Sciatic nerve (tissue), 2 donors: Measurements from ENCODE around the gene BLACAT1. TPM values are rescaled to one million over a fixed set of nuclear protein-coding genes. Genes with fewer than 3 reads are reported as not detected.
"Not testable (repeated sequence)": the region's sequence is repeated elsewhere in the genome, so short reads cannot be mapped to it uniquely, and the experiment has no call there.

ENCODE experiments used
- ATAC-seq: fragments of 200-7000 bp; cut with Tn5 transposase; one replicate; pipeline ENCODE4 v1.9.1; 2020; ENCODE audit warnings: mild to moderate bottlenecking, moderate library complexity
- DNase-seq: peaks from one replicate; pipeline ENCODE4 v3.0.0-alpha.2; 2020; ENCODE audit warnings: low spot score
- intact Hi-C: fragments of 100-400 bp; cut with DNase I; formaldehyde crosslinking; loops from one replicate; pipeline ENCODE4 v1.14.2; 2022
- microRNA-seq: library from miRNA; unstranded; fragments of <30 nt; microRNA quantifications from one replicate; pipeline ENCODE4 v1.2.0, GENCODE V29; 2020
- total RNA-seq: library from RNA; stranded (reverse); fragmentation: NEBNext Ultra II Directional; extraction: Animal tissue kit (Norgen Biotek cat#: 25700); gene quantifications from one replicate; pipeline ENCODE4 v1.2.1, GENCODE V29; 2021
- donor health status: DM: no; HTN: no; CAD: no.
- donor health status: DM: no; HTN: no; CAD: no.

Gene BLACAT1
- total RNA-seq, 1 donor from 2014 or later: 0.13 TPM

DNA sequence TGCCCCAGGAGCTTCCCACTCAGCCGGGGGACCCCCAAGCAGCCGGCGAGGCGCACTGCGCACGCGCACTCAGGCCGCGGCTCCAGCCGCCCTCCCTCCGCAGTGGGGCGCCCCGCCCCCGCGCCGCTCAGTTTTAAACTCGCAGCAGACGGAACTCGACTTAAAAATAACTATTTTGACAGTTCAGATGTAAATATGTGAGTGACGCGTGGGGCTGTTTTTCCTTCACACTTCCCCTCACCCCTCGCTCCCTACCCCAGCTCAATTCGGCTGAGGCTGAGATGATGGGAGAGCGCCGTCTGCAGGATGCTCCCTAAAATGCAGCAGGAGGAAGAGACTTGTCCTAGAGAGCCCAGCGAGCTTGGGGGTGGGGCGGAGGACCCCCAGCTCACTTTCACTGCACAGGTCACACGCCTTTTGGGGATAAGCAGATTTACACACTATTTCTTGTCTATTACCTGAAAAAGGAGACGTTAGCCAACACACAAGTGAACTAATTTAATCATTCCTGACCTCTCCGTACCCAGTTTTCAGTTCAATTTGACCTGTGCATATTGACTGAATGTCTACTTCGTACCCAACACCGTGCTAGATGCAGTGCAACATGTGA is 25.0 kb downstream of the BLACAT1 start:
- peak; percentile 70 for ATAC-seq
- intact Hi-C loops: loop anchor here (10.0 kb wide), 1 partner anchor 94 kb away; no protein-coding TSS in a partner anchor
- peak; percentile 74 for DNase-seq

DNA sequence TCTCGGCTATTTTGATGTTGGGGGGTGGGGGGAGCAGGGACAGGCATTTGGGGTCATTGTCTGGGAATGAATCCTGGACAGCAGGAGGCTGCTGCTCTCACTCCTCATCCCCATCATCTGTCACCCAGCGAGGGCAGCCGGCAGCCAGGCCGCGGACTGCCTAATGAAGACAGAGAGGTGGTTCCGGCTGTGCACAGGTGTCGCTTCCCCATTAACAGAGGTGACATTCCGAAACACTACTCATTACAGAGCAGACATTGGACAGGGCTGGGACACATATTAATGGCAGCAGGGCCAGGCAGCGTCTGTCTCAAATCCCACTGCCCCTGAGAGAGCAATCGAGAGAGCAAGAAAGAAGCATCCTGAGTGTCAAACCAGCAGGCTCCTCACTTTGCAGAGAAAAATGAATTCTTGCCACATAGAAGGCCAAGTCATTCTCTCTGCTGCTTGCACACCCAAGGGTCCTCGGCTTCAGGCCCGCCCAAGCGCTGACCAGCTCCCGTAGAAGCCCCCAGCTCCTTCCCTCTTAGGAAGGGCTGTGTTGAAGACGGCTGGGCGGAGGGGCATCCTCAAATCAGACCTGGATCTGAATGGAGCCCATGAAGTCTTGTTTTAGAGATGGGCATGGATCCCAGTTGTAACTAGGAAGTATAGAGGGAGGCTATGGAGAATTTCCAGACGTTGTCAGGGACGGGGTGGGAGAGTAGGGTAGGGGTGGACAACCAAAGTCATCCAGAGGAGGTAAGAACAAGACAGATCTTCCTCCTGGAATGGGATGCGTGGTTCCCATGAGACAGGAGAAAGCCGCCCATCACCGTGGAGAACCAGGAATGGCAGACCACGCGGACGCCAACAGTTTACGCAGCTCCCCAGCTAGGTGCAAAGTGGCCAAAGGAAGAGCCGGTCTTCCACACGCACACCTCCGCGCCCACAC is 25.8 kb downstream of the BLACAT1 start:
- DNase-seq (no peak), ATAC-seq (no peak)
- intact Hi-C loops: loop anchor here (10.0 kb wide), 2 partner anchors 75 to 95 kb away; partner anchors contain the start of gene KLHDC8A

DNA sequence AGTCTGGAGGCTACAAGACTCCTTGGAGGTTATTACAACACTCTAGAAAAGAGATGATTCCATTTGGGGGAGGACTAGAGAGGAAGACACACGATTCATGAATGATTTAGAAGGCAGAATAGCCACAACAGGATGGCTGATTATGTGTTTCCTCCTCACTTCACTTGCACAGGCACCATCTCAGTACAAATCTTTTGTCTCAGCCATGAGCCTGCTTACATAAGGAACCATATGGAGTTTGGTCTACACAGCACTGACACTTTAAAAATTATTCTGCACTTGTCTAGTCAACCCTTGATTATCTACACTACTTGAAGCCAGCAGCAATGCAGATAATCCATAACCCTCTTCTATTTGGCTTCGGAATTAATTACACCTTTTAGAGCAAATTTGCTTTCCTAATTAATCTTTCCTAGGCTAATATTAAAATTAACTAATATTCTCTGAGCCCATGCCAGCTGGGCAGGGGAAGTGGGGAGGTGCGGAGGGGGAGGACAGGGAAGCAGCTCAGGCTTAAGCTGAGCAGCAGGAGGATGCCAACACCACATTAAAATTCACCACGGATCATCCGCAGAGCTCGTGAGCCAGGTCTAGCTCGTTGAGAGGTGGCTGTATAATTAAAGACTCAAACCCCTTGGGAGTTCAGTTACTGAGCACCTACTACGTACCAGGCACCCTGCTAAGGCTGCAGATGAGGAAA is 30.8 kb downstream of the BLACAT1 start:
- ATAC-seq: no peak
- intact Hi-C loops: loop anchor here (10.0 kb wide), 1 partner anchor 70 kb away; the partner anchor contains the start of gene KLHDC8A
- no peak for DNase-seq

DNA sequence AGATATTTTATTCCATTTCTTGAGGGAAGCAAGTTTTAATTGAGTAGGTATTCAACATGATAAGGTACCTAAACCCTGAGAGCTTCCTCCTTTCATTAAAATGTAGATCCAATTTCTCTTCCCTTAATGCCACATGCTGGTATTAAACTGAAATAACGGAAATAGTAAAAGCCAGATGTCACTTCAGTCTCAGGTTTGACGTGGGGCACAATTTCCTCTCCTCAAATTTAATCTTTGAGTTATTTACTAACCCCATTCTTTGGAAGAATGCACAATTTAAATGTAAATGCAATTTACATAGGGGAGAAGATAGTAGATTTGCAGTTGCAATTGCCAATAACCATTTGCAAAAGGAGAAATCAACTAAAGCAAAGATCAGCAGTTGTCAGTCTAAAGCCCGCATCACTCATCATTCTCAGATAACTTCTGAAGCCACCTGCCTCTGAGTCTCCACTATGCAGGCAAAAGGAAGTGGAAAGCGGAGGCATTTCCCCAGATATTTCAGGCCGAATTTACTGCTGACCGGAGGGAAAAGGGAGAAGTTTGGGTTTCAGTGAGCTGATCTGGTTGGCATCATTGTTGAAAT is 31.9 kb downstream of the BLACAT1 start:
- ATAC-seq (no peak), DNase-seq (no peak)
- intact Hi-C loops: loop anchor here (10.0 kb wide), 1 partner anchor 69 kb away; the partner anchor contains the start of gene KLHDC8A

DNA sequence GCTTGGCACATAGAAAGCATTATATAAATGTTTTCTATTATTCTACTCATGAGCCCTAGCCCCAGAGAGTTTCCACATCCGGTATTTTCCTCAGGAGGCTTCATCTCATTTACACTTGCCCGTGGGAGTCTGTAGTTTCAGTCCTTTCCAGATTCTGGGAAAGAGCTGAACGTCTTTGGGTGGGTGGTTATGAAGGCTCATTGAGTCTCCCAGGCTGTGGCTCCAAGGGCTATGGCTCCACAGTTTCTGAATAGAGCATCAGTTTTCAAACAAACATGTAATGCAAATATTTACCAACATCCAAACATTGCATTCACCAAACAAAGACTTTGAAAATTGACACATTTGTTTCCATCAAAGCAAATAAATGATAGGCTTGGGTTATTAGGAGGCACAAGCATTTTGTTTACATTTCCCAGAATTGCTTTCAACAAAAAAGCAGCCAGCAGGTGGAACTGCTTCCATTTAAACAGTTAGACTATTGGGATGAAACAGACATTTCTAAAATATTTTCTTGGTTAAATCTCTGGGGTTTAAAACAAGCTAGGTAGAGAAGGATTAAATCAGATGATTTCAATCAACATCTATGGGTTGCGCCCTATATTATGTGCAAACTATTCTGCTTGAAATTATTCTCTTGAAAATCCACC is 32.7 kb downstream of the BLACAT1 start:
- ATAC-seq: no peak
- no peak for DNase-seq
- intact Hi-C loops: loop anchor here (10.0 kb wide), 1 partner anchor 68 kb away; the partner anchor contains the start of gene KLHDC8A

DNA sequence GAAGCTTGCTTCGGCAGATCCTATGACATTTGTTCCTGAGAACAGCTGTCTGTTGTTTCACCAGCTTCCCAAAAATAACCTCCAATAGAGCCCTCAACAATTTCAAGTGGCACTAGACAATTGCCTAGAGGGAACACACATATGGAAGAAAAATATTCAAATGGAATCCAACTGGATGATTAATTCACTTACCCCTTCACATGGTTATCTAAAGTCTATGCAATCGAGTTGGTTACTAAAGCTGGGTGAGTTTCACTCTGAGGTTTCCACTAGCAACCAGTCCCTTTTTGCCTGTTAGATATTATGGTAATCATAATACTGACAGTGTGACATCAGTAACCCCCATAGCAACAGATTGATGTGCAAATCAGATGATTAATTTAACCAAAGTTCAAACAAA is 34.0 kb downstream of the BLACAT1 start, which contains the start of gene LEMD1:
TSS of gene LEMD1 (minus strand) at position 259 of the 400 bp plus-strand sequence. CDS start 1,520 bp downstream, outside the sequence.
- intact Hi-C loops: loop anchor here (10.0 kb wide), 1 partner anchor 67 kb away; the partner anchor contains the start of gene KLHDC8A

DNA sequence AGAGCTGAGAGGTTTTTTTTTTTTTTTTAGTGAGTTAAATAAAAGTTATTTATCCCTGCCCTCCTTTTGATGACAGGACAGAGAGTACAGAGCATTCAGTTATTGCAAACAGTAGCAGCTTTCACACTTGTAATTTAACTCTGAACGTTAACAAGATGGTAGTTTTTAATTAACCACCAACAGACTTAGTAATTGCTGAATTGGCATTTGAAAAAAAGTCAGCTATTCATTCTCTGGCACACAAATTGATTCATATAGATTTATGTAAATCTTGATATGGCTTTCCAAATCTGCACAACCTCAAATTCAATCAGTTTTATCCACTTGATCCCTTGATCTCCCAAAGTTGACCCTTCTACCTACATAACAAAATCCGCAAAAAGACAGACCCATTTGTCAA is 34.9 kb downstream of the BLACAT1 start:
- intact Hi-C loops: loop anchor here (10.0 kb wide), 1 partner anchor 66 kb away; the partner anchor contains the start of gene KLHDC8A
- DNase-seq (no peak), ATAC-seq (no peak)

More for the DNA sequence above, 34.0 kb downstream of the BLACAT1 start, which contains the start of gene LEMD1:
- DNase-seq (no peak), ATAC-seq (no peak)

DNA sequence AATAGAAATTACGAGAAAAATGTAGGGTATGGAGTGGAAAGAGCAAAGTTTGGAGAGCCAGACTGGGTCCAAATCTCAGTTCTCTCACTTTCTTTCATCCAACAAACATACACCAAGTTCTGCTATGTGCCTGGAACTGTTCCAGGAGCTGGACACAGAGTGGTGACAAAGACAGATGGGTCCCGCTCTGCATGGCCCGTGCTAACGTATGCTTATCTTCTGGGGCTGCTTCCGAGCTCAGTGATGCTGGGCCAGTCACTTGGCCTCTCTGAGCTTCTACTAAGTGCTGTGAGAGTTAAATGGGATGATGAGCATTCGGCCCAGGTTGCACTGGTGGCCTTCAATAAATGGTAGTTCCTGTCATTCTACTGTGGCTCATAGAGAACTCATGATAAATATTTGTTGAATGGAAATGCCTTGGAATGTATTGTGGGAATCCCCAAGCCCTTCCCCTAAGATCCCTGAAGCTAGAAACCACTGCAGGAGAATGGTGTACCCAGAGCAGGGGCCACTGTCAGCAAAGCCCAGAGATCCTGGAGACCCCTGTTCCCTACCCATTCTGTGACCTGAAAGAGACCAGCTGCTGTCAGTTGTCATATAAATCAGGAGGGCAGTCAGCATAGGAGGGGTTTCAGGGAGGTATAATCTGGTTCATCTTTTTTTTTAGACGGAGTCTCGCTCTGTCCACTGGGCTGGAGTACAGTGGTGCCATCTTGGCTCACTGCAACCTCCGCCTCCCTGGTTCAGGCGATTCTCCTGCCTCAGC is 37.8 kb downstream of the BLACAT1 start:
- intact Hi-C loops: no loop called here
- no peak for ATAC-seq
- no peak for DNase-seq

DNA sequence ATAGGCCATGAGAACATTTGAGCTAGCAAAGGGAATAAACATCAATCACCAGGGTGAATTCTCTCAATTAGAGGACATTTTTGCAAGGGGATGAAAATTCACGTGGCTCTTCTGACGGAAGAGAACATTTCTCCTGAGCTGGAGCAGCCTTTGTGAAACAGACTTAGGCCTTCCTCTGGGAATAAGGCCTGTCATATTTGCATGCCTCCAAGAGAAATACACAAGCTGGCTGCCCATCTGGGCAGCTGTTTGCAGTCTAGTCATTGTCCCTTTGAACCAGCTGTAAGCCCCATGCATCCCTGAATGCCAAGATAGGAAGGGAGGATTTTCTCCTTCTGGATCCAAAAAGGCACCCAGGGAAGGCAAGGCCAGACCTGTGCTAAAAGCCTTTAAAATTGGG is 39.5 kb downstream of the BLACAT1 start:
- DNase-seq: no peak
- no peak for ATAC-seq
- intact Hi-C loops: no loop called here

DNA sequence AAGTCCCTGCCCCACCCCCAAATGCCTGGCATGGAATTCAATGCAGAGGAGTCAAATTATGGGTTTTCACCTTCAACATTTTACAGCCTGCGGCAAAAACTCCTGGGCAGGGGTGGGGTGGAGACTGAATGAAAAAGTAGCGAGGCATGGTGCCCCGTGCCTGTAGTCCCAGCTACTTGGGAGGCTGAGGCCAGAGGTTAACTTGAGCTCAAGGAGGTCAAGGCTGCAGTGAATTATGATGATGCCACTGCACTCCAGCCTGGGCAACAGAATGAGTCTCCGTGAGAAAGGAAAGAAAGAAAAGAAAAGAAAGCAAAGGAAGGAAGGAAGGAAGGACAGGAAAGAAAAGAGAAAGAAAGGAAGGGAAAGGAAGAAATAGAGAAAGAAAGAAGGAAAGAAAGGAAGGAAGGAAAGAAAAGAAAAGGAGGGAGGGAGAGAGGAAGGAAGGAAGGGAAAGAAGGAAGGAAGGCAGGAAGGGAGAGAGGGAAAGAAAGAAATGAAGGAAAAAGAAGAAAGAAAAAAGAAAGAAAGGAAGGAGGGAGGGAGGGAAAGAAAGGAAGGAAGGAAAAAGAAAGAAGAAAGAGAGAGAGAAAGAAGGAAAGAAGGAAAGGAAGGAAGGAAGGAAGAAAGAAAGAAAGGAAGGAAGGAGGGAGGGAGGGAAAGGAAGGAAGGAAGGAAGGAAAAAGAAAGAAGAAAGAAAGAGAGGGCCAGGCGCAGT is 45.1 kb downstream of the BLACAT1 start:
- intact Hi-C loops: no loop called here
- ATAC-seq: no peak
- DNase-seq: no peak

DNA sequence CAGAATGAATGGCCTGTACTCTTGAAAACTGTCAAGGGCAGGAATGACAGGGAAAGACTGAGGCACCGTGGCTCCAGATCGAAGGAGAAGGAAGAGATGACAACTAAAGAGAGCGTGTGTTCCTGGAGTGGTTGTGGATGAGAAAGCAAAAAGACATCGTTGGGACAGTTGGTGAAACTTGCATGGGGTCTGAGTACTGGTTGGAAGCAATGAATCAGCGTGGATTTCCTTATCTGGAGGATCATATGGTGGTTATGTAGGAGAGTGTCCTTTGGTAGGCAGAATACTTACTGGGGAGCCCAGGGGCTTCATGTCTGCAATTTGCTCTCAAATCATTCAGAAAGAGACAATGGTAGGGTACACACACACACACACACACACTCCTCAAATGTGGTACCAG is 47.9 kb downstream of the BLACAT1 start:
- DNase-seq (no peak), ATAC-seq (no peak)
- intact Hi-C loops: no loop called here

DNA sequence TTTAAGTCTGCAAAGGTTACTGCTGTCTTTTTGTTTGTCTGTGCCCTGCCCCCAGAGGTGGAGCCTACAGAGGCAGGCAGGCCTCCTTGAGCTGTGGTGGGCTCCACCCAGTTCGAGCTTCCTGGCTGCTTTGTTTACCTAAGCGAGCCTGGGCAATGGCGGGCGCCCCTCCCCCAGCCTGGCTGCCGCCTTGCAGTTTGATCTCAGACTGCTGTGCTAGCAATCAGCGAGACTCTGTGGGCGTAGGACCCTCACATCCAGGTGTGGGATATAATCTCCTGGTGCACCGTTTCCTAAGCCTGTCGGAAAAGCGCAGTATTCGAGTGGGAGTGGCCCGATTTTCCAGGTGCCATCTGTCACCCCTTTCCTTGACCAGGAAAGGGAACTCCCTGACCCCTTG is 49.6 kb downstream of the BLACAT1 start:
- DNase-seq, intact Hi-C loops, ATAC-seq: not testable (repeated sequence)

Small RNAs within 50 kb of the gene (microRNA-seq; reads per million reads assigned to microRNA genes)
- gene MIR135B: 8.7 reads per million, percentile 21 among the genes with 10 or more reads in this experiment

Other genes with a start within 250 kb of the BLACAT1 start
- gene DSTYK, start 244.3 kb downstream of the BLACAT1 start, total RNA-seq: 16.9 TPM
- gene TMCC2, start 228.1 kb downstream of the BLACAT1 start, total RNA-seq: 14.8 TPM
- gene NUAK2, start 134.3 kb downstream of the BLACAT1 start, total RNA-seq: 4.7 TPM
- gene KLHDC8A, start 99.1 kb downstream of the BLACAT1 start, total RNA-seq: 17.4 TPM
- not detected for gene LEMD1, start 34.0 kb downstream of the BLACAT1 start, total RNA-seq
- gene CDK18, start 48.6 kb upstream of the BLACAT1 start, total RNA-seq: 9.4 TPM
- gene ELK4, start 176.0 kb upstream of the BLACAT1 start, total RNA-seq: 72.1 TPM
- gene SLC45A3, start 224.5 kb upstream of the BLACAT1 start, total RNA-seq: 1.3 TPM